ENCODE measurements around the gene RTP3.

Gene RTP3

DNA sequence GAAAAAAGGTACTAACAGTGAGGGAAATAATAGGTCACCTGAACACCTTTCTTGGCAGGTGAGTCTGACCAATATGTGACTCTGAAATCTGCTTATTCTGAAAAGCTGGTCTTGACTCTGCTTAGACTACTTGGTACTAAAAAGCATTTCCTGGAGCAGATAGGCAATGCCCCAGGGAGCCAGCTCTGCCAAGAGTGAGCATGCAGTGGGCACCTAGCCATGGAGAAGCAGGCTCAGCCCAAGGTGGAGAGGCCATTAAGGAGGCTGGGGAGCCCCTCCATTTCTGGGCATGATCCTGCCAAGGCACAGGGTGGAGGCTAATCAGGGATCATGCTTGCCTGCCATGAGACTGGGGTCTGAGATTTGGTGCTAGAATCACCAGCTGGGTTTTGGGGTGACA is 31.5 kb upstream of the RTP3 start:
- H3K4me2 ChIP-seq (ENCODE audit: low read length), result no peak overlapping the region
- no peak overlapping the region for H2AFZ ChIP-seq (ENCODE audit: low read depth, low read length)
- peaks cover 28% of the 10 kb centered on the region for H3K27me3 ChIP-seq (ENCODE audit: low read depth, low read length)

DNA sequence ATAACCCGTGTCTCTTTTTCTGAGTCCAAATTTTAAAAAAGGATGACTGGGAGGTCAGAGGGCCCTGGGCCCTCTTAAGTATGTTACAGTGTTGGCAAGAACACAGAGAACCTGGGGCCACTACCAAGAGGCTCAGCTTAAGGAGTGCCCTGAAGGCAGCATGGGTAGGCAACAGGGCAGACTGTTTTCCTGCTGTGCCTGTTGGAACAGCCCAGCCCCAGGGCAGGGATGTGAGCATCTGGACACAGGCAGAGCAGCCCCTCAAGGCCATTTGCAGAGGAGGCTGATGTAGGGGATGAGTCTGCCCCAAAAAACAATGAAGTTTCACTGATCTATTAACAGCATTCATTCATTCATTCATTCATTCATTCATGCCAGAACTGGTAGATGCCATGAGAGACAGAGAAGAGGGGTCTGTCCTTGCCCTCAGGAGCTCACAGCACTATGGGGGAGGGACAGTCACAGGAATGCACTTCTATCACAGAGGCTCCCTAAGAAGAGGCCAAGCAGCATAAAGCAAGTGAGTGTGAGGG is 30.8 kb upstream of the RTP3 start:
- Histone ChIP-seq H3K9ac (ENCODE audit: low read length) (no peak overlapping the region), H3K36me3 (replicated peaks; ENCODE audit: low read depth, low read length) (no peaks in the 10 kb centered on the region), H3K27ac (ENCODE audit: low read length) (no peak overlapping the region), H4K20me1 (ENCODE audit: insufficient read depth, low read length) (no peaks in the 10 kb centered on the region), H3K9me3 (ENCODE audit: insufficient read depth, low read length) (no peaks in the 10 kb centered on the region), H2AFZ (ENCODE audit: low read depth, low read length) (no peak overlapping the region), H3K27me3 (ENCODE audit: low read depth, low read length) (peaks cover 30% of the 10 kb centered on the region), H3K4me1 (ENCODE audit: low read length) (peaks cover 2% of the 10 kb centered on the region; the same call in 1 of the 2 replicates), H3K79me2 (ENCODE audit: low read length) (no peaks in the 10 kb centered on the region), H3K4me3 (ENCODE audit: low read length) (no peak overlapping the region), H3K4me2 (ENCODE audit: low read length) (no peak overlapping the region)
- TF ChIP-seq EZH2phosphoT487 (IDR thresholded peaks at IDR 0.05; ENCODE audit: low read depth), result no peak
- TF ChIP-seq, protein P1, sequence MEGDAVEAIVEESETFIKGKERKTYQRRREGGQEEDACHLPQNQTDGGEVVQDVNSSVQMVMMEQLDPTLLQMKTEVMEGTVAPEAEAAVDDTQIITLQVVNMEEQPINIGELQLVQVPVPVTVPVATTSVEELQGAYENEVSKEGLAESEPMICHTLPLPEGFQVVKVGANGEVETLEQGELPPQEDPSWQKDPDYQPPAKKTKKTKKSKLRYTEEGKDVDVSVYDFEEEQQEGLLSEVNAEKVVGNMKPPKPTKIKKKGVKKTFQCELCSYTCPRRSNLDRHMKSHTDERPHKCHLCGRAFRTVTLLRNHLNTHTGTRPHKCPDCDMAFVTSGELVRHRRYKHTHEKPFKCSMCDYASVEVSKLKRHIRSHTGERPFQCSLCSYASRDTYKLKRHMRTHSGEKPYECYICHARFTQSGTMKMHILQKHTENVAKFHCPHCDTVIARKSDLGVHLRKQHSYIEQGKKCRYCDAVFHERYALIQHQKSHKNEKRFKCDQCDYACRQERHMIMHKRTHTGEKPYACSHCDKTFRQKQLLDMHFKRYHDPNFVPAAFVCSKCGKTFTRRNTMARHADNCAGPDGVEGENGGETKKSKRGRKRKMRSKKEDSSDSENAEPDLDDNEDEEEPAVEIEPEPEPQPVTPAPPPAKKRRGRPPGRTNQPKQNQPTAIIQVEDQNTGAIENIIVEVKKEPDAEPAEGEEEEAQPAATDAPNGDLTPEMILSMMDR (IDR thresholded peaks at IDR 0.05; ENCODE audit: low read depth, low read length), result no peak

More for the DNA sequence above, 31.5 kb upstream of the RTP3 start:
- no peak overlapping the region for H3K9ac ChIP-seq (ENCODE audit: low read length)
- TF ChIP-seq, protein P1 (IDR thresholded peaks at IDR 0.05; ENCODE audit: low read depth, low read length), result no peak
- no peak for TF ChIP-seq EZH2phosphoT487 (IDR thresholded peaks at IDR 0.05; ENCODE audit: low read depth)
- H3K36me3 ChIP-seq (replicated peaks; ENCODE audit: low read depth, low read length), result no peaks in the 10 kb centered on the region
- no peaks in the 10 kb centered on the region for H4K20me1 ChIP-seq (ENCODE audit: insufficient read depth, low read length)
- H3K4me1 ChIP-seq (ENCODE audit: low read length), result peaks cover 4% of the 10 kb centered on the region; the same call in 1 of the 2 replicates
- no peak overlapping the region for H3K27ac ChIP-seq (ENCODE audit: low read length)
- H3K79me2 ChIP-seq (ENCODE audit: low read length), result no peaks in the 10 kb centered on the region
- no peaks in the 10 kb centered on the region for H3K9me3 ChIP-seq (ENCODE audit: insufficient read depth, low read length)
- no peak overlapping the region for H3K4me3 ChIP-seq (ENCODE audit: low read length)

DNA sequence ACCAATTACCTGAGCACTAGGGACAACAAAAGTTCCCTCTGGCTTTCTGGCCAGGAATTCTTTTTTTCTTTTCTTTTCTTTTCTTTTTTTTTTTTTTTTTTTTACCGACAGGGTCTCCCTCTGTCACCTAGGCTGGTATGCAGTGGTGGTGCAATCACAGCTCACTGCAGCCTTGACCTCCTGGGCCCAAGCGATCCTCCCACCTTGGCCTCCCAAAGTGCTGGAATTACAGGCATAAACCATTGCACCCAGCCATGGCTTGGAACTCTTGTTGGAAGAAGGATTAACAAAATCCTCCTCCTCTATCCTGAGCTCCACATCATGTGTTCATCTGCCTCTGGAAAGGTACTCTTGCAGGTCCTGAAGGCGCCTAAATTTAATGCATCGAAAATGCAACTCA is 30.2 kb upstream of the RTP3 start:
- H3K9me3 ChIP-seq (ENCODE audit: insufficient read depth, low read length), result no peaks in the 10 kb centered on the region
- peaks cover 28% of the 10 kb centered on the region for H3K27me3 ChIP-seq (ENCODE audit: low read depth, low read length)
- H3K4me1 ChIP-seq (ENCODE audit: low read length), result no peaks in the 10 kb centered on the region
- no peaks in the 10 kb centered on the region for H3K79me2 ChIP-seq (ENCODE audit: low read length)
- TF ChIP-seq EZH2phosphoT487 (IDR thresholded peaks at IDR 0.05; ENCODE audit: low read depth), result no peak
- H4K20me1 ChIP-seq (ENCODE audit: insufficient read depth, low read length), result no peaks in the 10 kb centered on the region
- H2AFZ ChIP-seq (ENCODE audit: low read depth, low read length), result no peak overlapping the region
- H3K4me3 ChIP-seq (ENCODE audit: low read length), result no peak overlapping the region
- H3K4me2 ChIP-seq (ENCODE audit: low read length), result no peak overlapping the region
- H3K9ac ChIP-seq (ENCODE audit: low read length), result no peak overlapping the region
- H3K36me3 ChIP-seq (replicated peaks; ENCODE audit: low read depth, low read length), result no peaks in the 10 kb centered on the region
- no peak overlapping the region for H3K27ac ChIP-seq (ENCODE audit: low read length)

DNA sequence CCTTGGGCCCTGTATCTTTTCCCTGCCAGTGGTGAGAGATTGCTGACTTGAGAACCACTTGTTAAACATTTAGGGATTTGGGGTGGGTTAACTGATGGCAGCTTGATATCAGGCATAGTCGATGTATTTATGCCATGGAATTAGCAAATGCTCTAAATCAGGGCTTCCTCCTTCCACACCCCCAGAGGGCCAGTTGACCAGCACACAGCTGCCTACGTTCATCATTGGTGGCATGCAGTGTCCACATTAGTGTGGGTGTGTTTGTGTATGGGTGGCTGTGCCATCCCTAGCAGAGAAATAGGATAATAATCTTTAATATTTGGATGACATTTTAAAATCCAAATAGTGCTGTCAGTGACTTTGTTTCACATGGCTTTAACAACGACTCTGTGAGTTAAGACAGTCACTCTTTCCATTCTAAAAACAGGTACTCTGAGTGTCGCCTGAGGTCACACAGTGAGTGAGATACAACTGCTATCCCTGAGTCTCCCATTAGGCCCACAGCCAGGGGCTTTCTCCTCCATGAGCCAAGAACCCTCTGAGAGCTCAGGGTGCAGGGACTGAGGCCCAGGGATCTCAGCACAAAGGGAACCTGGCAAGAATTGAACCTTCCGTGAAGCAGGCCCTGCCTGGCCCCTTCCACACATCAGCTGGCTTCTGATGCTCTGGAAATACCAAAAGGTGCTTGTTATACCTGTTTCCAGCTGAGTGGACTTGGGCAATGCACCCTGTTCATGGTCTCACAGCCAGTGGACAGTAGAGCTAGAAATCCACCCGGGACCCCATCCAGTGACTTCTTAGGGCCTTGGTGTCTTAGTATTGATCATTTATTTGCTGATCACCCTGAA is 28.8 kb upstream of the RTP3 start:
- TF ChIP-seq EZH2phosphoT487 (IDR thresholded peaks at IDR 0.05; ENCODE audit: low read depth), result no peak
- TF ChIP-seq, protein P1 (IDR thresholded peaks at IDR 0.05; ENCODE audit: low read depth, low read length), result no peak

More for the DNA sequence above, 28.8 kb upstream of the RTP3 start:
- no peak overlapping the region for H3K4me3 ChIP-seq (ENCODE audit: low read length)
- H2AFZ ChIP-seq (ENCODE audit: low read depth, low read length), result no peak overlapping the region
- H3K36me3 ChIP-seq (replicated peaks; ENCODE audit: low read depth, low read length), result no peaks in the 10 kb centered on the region
- no peak overlapping the region for H3K27ac ChIP-seq (ENCODE audit: low read length)
- H3K4me2 ChIP-seq (ENCODE audit: low read length), result no peak overlapping the region
- H3K9ac ChIP-seq (ENCODE audit: low read length), result no peak overlapping the region
- H3K4me1 ChIP-seq (ENCODE audit: low read length), result no peaks in the 10 kb centered on the region
- H4K20me1 ChIP-seq (ENCODE audit: insufficient read depth, low read length), result no peaks in the 10 kb centered on the region
- peaks cover 35% of the 10 kb centered on the region for H3K27me3 ChIP-seq (ENCODE audit: low read depth, low read length)
- no peaks in the 10 kb centered on the region for H3K9me3 ChIP-seq (ENCODE audit: insufficient read depth, low read length)
- H3K79me2 ChIP-seq (ENCODE audit: low read length), result no peaks in the 10 kb centered on the region
